ENCODE data around the gene NEURL2.

DNA sequence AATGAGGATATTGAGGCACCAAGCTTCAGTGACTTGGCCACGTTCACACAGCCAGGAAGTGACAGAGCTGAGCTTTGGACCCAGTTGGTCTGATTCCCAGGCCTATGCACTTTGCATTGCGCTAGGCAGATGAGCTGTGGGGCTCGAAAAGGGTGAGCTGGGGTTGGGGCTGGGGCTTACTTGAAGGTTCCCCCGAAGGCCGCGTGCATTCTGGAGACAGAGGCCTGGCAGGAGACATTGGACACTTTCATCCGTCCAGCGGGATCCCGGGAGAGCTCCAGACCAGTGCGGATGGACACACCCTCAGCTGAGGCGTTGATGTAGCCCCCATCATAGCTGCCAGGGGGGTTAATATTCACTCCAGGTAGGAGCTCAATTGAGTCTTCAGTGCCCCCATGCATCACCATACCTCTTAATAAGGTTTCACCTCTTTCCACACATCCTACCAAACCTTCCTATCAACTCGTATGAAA lies 18.4 kb upstream of the NEURL2 start:
- TF ChIP-seq, protein P1, sequence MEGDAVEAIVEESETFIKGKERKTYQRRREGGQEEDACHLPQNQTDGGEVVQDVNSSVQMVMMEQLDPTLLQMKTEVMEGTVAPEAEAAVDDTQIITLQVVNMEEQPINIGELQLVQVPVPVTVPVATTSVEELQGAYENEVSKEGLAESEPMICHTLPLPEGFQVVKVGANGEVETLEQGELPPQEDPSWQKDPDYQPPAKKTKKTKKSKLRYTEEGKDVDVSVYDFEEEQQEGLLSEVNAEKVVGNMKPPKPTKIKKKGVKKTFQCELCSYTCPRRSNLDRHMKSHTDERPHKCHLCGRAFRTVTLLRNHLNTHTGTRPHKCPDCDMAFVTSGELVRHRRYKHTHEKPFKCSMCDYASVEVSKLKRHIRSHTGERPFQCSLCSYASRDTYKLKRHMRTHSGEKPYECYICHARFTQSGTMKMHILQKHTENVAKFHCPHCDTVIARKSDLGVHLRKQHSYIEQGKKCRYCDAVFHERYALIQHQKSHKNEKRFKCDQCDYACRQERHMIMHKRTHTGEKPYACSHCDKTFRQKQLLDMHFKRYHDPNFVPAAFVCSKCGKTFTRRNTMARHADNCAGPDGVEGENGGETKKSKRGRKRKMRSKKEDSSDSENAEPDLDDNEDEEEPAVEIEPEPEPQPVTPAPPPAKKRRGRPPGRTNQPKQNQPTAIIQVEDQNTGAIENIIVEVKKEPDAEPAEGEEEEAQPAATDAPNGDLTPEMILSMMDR (IDR thresholded peaks at IDR 0.05) = no peak
- no peak for TF ChIP-seq POLR2A (IDR thresholded peaks at IDR 0.05)

Measured in esophagus squamous epithelium (tissue), 4 donors.